Cardiac muscle cell (in vitro differentiated cells and primary cell): ENCODE measurements around the gene GTF2H2. TPM values are rescaled to one million over a fixed set of nuclear protein-coding genes. Genes with fewer than 3 reads are reported as not detected.
"Not testable (repeated sequence)": the region's sequence is repeated elsewhere in the genome, so short reads cannot be mapped to it uniquely, and the experiment has no call there.

Experiments used
- DNase-seq, 2 donors: peaks; one replicate each; pipeline versions ENCODE4 v3.0.0 to v3.0.0-alpha.2; 2010 to 2017; ENCODE audit warnings: low read depth in 1 of 2, low spot score in 1 of 2
- H3K27ac ChIP-seq: fragments of 200-600 bp; sonication (generic); 2 replicates; pipeline ENCODE4 v1.5.1; 2016
- H3K27me3 ChIP-seq: fragments of 200-600 bp; sonication (generic); 2 replicates; pipeline ENCODE4 v1.6.0; 2016; ENCODE audit warnings: control low read depth
- H3K36me3 ChIP-seq: fragments of 200-600 bp; sonication (generic); 2 replicates; pipeline ENCODE4 v1.5.1; 2016; ENCODE audit warnings: control low read depth
- H3K4me1 ChIP-seq: fragments of 200-600 bp; sonication (generic); 2 replicates; pipeline ENCODE4 v1.8.1; 2017; ENCODE audit warnings: low read depth, mild to moderate bottlenecking, mixed run types
- H3K4me3 ChIP-seq: fragments of 200-600 bp; sonication (generic); 2 replicates; pipeline ENCODE4 v1.5.1; 2016; ENCODE audit warnings: mild to moderate bottlenecking
- H3K9me3 ChIP-seq: fragments of 200-600 bp; sonication (generic); 2 replicates; pipeline ENCODE4 v1.5.1; 2017; ENCODE audit warnings: low read depth, mild to moderate bottlenecking, control low read depth
- CTCF ChIP-seq: IDR thresholded peaks from 2 replicates; pipeline ENCODE4 v1.5.1; 2012; ENCODE audit warnings: low read depth, mild to moderate bottlenecking, low read length
- polyA plus RNA-seq: library from polyadenylated mRNA; unstranded; fragments of >200 nt; fragmentation: Nextera tagmentation; extraction: Ambion mirVana; gene quantifications from 2 replicates; pipeline ENCODE4 v1.2.1, GENCODE V29; 2016
- total RNA-seq: library from RNA; depleted of rRNA; stranded (reverse); fragments of >200 nt; gene quantifications from 2 replicates; pipeline ENCODE4 v1.2.3, GENCODE V29; 2016

The GTF2H2 gene
- total and polyA plus RNA-seq, 2 experiments from 2014 or later = 20.0 to 26.1 TPM

- H3K36me3 ChIP-seq, DNase-seq, H3K9me3 ChIP-seq, H3K4me1 ChIP-seq, H3K27ac ChIP-seq, H3K27me3 ChIP-seq, H3K4me3 ChIP-seq: not testable (repeated sequence)
These were observed 23.3 kb downstream of the GTF2H2 start for GRCh38 chr5:71044128-71044527.

- not testable (repeated sequence) for H3K36me3 ChIP-seq, H3K27ac ChIP-seq, DNase-seq, H3K9me3 ChIP-seq, H3K4me1 ChIP-seq, H3K27me3 ChIP-seq, H3K4me3 ChIP-seq
These were observed 36.3 kb downstream of the GTF2H2 start for GRCh38 chr5:71031046-71031776.

GRCh38 chr5:71025289-71025953, 42.1 kb downstream of the GTF2H2 start, which contains the start of gene NAIP:
TSS of gene NAIP (minus strand) at chr5:71025339. CDS start at chr5:71012915, 12,424 bp downstream.
- H3K36me3 ChIP-seq, DNase-seq, H3K9me3 ChIP-seq: not testable (repeated sequence)

GRCh38 chr5:71020643-71021042, 46.8 kb downstream of the GTF2H2 start:
- not testable (repeated sequence) for DNase-seq, H3K27ac ChIP-seq, H3K9me3 ChIP-seq, H3K4me1 ChIP-seq, H3K27me3 ChIP-seq, H3K4me3 ChIP-seq, H3K36me3 ChIP-seq

More at GRCh38 chr5:71025289-71025953, 42.1 kb downstream of the GTF2H2 start, which contains the start of gene NAIP:
- not testable (repeated sequence) for H3K4me1 ChIP-seq, H3K27ac ChIP-seq, H3K27me3 ChIP-seq, H3K4me3 ChIP-seq

GRCh38 chr5:71018376-71019005, 49.0 kb downstream of the GTF2H2 start:
- not testable (repeated sequence) for H3K9me3 ChIP-seq, H3K27me3 ChIP-seq, H3K4me3 ChIP-seq, H3K36me3 ChIP-seq, DNase-seq, H3K4me1 ChIP-seq, H3K27ac ChIP-seq

GRCh38 chr5:71014176-71014575, 53.3 kb downstream of the GTF2H2 start:
- no peak for TF ChIP-seq CTCF

GRCh38 chr5:71013575-71013974, 53.9 kb downstream of the GTF2H2 start:
- no peak overlapping the region for H3K4me3 ChIP-seq
- DNase-seq = no peak
- no peaks in the 10 kb centered on the region for H3K4me1 ChIP-seq
- no peaks in the 10 kb centered on the region for H3K27me3 ChIP-seq
- H3K9me3 ChIP-seq = no peaks in the 10 kb centered on the region
- no peak overlapping the region for H3K27ac ChIP-seq
- no peaks in the 10 kb centered on the region for H3K36me3 ChIP-seq
- no peak for TF ChIP-seq CTCF

More at GRCh38 chr5:71014176-71014575, 53.3 kb downstream of the GTF2H2 start:
- Histone ChIP-seq H3K4me1 (no peaks in the 10 kb centered on the region), H3K36me3 (no peaks in the 10 kb centered on the region), H3K27me3 (no peaks in the 10 kb centered on the region), H3K4me3 (no peak overlapping the region), H3K9me3 (no peaks in the 10 kb centered on the region), H3K27ac (no peak overlapping the region)
- DNase-seq = no peak
